EL (cell line): ENCODE results near the gene GPAT2.
A peak's percentile ranks its signal among the peaks of the same experiment; 100 is the strongest.
"Not testable (repeated sequence)": the region's sequence is repeated elsewhere in the genome, so short reads cannot be mapped to it uniquely, and the experiment has no call there.

Experiments used
- DNase-seq: peaks from one replicate; pipeline ENCODE4 v3.0.0-alpha.2; 2016

The GPAT2 gene

GRCh38 chr2:96022126-96022525 is 12.6 kb downstream of the GPAT2 start:
- DNase-seq = not testable (repeated sequence)

- DNase-seq = not testable (repeated sequence)
These were observed 13.6 kb downstream of the GPAT2 start for GRCh38 chr2:96021142-96021541.

DNA sequence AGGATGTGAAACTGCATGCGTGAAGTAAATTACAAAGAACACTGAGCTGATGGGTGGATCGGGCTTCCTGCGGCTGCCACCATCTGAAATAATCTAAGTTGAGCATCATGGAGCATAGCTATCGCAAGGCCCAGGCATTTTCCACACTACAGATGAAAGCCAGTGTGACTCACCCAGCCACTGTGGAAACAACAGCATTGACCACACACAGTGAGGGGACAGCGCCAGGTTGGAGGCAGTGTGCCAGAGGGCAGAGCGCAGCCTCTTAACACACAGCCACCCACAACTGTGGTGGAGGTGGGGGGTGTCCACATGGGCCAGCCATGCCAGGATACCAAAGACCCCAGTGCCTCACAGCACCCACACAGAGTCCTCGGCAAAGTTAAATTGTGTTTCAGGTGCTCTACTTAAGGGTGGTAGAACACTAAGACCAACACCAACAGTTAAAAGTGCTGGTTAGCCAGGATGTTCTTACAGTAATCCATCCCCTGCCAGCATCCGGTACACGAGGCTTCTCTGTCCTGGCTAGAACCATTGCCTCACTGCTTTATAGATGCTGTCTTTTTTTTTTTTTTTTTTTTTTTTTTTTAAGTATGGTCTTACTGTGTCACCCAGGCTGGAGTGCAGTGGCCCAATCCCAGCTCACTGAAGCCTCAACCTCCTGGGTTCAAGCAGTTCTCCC is 14.7 kb downstream of the GPAT2 start:
- DNase-seq = not testable (repeated sequence)

DNA sequence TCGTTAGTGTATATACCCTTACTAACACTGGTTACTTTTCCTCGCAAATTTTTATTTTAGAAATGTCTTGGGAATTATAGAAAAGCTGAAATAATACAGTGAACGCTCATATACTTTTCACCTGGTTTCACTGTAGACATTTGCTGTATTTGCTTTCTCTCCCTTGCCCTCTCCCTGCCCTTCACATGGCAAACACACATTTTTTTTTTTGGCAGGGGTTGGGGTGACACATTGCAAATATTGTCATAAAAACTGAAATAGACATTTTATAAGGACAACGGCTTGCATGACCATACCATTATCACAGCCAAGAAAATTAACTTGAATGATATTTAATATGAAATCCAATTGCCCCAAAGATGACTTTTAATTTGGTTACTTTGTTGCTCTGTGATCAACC is 18.4 kb downstream of the GPAT2 start:
- not testable (repeated sequence) for DNase-seq

- not testable (repeated sequence) for DNase-seq
These were observed 21.9 kb downstream of the GPAT2 start for GRCh38 chr2:96012792-96013264.

GRCh38 chr2:96012086-96012791 is 22.5 kb downstream of the GPAT2 start:
- DNase-seq = not testable (repeated sequence)

GRCh38 chr2:96011129-96011455 is 23.6 kb downstream of the GPAT2 start:
- peak; percentile 48 for DNase-seq

- peak; percentile 88 for DNase-seq
These were observed 24.2 kb downstream of the GPAT2 start for GRCh38 chr2:96010320-96011128.

GRCh38 chr2:96009833-96010232 is 24.9 kb downstream of the GPAT2 start:
- DNase-seq = not testable (repeated sequence)

DNA sequence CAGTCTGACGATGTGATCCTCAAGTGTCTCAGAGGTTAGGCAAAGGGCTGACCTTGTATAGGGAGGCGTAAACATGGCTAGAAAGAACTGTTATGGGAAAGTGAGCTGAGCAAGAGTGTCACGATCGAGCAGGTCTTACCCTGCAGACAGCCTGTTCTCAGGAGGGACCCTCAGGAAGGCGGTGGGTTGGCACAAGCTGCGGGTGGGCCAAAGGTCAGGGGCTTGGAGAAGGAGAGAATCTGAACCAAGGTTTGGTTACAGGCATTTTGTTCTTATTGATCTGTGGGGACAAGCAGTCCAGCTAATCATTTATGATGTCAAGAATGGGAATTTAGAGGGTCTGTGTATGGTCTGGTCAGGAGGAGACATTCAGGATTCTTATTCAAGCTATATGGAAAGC is 26.7 kb downstream of the GPAT2 start:
- DNase-seq = not testable (repeated sequence)

GRCh38 chr2:96006248-96006647 is 28.5 kb downstream of the GPAT2 start:
- DNase-seq = not testable (repeated sequence)

DNA sequence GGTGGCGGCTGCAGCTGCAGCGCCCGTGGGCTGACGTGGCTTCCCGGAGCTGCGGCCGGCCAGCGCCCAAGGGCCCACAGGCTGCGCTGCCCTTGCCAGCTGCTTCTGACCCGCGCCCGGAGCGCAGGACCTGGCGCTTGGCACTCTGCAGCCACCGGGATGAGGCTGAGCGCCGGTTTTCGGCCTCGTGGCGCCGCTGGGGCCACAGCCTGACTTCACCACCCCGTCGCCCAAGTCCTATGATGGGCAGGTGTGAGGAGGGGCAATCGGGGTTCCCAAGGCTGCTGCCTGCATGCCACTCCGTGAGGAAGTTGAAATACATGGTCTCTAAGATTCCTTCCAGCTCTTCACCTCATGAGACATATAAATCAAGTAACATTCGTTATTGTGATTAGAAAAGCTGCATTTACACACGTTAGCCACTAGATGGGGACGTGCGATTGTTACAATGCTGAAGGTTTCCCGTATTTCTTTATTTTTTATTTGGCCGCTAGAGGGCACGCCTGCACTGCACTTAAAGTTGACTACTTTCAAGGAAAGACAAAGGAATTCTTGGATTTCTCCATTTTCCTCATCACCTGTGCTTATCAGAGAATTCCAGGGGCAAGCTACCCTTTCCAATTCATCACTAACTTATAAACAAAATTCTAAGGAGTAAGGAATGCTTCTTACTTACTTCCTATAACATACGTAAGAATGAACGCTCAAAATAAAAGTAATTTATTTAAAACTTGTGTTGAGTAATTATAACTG is 42.0 kb downstream of the GPAT2 start:
- DNase-seq = peak; percentile 53

DNA sequence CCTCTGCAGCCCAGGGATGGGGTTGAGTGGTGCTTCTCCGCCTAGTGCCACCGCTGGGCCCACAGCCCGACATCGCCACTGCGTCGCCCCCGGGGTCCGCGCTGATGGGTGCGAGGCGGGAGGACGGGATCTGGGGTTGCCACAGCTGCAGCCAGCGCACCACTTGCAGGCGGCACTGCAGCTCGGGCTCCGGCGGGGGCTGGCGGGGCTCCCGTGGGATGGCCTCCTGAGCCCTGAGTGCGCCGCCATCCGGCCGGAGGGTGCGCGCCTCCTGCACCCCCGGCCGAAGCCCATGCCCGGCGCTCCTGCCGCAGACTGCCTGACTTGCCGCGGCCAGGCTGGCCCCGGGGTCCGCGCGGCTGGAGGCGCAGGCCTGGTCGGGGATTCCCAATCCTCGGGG is 42.6 kb downstream of the GPAT2 start:
- not testable (repeated sequence) for DNase-seq

- peak; percentile 37 for DNase-seq
These were observed 43.2 kb downstream of the GPAT2 start, which contains the start of gene ANKRD36C for GRCh38 chr2:95991351-95992094. TSS of gene ANKRD36C (minus strand) at chr2:95991824. CDS start at chr2:95991708, 116 bp downstream.

GRCh38 chr2:95990884-95991283 is 43.8 kb downstream of the GPAT2 start:
- DNase-seq = not testable (repeated sequence)
